ENCODE measurements around the gene SYPL1.

SYPL1 gene

GRCh38 chr7:106049139-106049752 lies 62.9 kb downstream of the SYPL1 start:
- DNase-seq = no peak

GRCh38 chr7:106048706-106049020 lies 63.4 kb downstream of the SYPL1 start:
- DNase-seq = no peak

GRCh38 chr7:106047818-106048705 lies 64.0 kb downstream of the SYPL1 start:
- DNase-seq = no peak

- no peak for DNase-seq
These were observed 64.9 kb downstream of the SYPL1 start for GRCh38 chr7:106047184-106047583.

GRCh38 chr7:106045586-106045985 lies 66.5 kb downstream of the SYPL1 start:
- no peak for DNase-seq

- DNase-seq = no peak
These were observed 67.0 kb downstream of the SYPL1 start for GRCh38 chr7:106045139-106045538.

- no peak for DNase-seq
These were observed 69.9 kb downstream of the SYPL1 start for GRCh38 chr7:106042196-106042611.

GRCh38 chr7:106041140-106041717 lies 70.9 kb downstream of the SYPL1 start:
- DNase-seq = peak; percentile 21

All from CD4-positive, alpha-beta T cell treated with Interleukin-4 for 4 hours (primary cell).